Measurements from ENCODE around the gene STRAP. TPM values are rescaled to one million over a fixed set of nuclear protein-coding genes. Genes with fewer than 3 reads are reported as not detected.
"Not testable (repeated sequence)": the region's sequence is repeated elsewhere in the genome, so short reads cannot be mapped to it uniquely, and the experiment has no call there.

The STRAP gene
- total and polyA plus RNA-seq, 9 of the 15 experiments (the other 6 are each of a cell fraction or from before 2014, with no cell fraction given): 58.5 to 134 (median 89.5) TPM

DNA sequence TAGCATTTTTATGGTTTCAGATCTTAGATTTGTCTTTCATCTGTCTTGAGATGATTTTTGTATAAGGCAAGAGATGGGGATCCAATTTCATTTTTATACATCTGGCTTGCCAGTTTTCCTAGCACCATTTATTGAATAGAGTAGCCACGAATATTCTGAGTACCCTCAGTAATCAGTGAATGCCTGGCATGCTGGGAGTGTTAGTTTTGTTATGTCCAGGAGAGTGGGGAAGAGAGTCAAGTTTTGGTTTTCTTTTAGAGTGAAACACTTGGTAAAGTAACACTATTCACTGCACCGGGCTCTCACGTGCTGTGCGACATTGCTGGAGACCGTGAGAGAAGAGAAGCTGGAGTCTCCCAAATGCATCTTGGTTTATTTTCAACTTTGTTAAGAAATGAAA is 60.3 kb downstream of the STRAP start:
- ChIA-PET POLR2A (no interaction called here), CTCF (ENCODE audit: low intra/inter-chr PET ratio) (no interaction called here)
- TF ChIP-seq ZNF507 (tag; conservative IDR thresholded peaks at IDR 0.05) (no peak), ESRRA (IDR thresholded peaks at IDR 0.05; ENCODE audit: borderline replicate concordance, low read depth) (no peak), FOS (IDR thresholded peaks at IDR 0.05; ENCODE audit: extremely low read depth, insufficient read length) (no peak), EZH2 (IDR thresholded peaks at IDR 0.05; ENCODE audit: borderline replicate concordance, low read depth, low read length) (no peak), ARID1B (IDR thresholded peaks at IDR 0.05) (no peak), BDP1 (IDR thresholded peaks at IDR 0.05; ENCODE audit: insufficient read depth, insufficient read length) (no peak), ZNF239 (CRISPR knock-in tag; IDR thresholded peaks at IDR 0.05) (no peak), GABPB2 (CRISPR knock-in tag; conservative IDR thresholded peaks at IDR 0.05) (no peak)
- TF ChIP-seq, protein P1, sequence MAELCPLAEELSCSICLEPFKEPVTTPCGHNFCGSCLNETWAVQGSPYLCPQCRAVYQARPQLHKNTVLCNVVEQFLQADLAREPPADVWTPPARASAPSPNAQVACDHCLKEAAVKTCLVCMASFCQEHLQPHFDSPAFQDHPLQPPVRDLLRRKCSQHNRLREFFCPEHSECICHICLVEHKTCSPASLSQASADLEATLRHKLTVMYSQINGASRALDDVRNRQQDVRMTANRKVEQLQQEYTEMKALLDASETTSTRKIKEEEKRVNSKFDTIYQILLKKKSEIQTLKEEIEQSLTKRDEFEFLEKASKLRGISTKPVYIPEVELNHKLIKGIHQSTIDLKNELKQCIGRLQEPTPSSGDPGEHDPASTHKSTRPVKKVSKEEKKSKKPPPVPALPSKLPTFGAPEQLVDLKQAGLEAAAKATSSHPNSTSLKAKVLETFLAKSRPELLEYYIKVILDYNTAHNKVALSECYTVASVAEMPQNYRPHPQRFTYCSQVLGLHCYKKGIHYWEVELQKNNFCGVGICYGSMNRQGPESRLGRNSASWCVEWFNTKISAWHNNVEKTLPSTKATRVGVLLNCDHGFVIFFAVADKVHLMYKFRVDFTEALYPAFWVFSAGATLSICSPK (IDR thresholded peaks at IDR 0.05; ENCODE audit: borderline replicate concordance): no peak
- TF ChIP-seq, protein P2, sequence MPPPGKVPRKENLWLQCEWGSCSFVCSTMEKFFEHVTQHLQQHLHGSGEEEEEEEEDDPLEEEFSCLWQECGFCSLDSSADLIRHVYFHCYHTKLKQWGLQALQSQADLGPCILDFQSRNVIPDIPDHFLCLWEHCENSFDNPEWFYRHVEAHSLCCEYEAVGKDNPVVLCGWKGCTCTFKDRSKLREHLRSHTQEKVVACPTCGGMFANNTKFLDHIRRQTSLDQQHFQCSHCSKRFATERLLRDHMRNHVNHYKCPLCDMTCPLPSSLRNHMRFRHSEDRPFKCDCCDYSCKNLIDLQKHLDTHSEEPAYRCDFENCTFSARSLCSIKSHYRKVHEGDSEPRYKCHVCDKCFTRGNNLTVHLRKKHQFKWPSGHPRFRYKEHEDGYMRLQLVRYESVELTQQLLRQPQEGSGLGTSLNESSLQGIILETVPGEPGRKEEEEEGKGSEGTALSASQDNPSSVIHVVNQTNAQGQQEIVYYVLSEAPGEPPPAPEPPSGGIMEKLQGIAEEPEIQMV (tag; conservative IDR thresholded peaks at IDR 0.05; ENCODE audit: low read depth): no peak
- no peaks in the 10 kb centered on the region for H3K79me2 ChIP-seq (ENCODE audit: control insufficient read depth, insufficient read depth, low read length)
- H3K27ac ChIP-seq (ENCODE audit: extremely low read depth, low read depth, low read length): no peak overlapping the region
- intact Hi-C loops (cut with micrococcal nuclease): no loop called here
- no peaks in the 10 kb centered on the region for H3K9me3 ChIP-seq (replicated peaks; ENCODE audit: control insufficient read depth, insufficient read depth, low read depth, low read length)
- FAIRE-seq: no peak
- ATAC-seq: no peak
- H3K4me3 ChIP-seq: no peak overlapping the region
- H4K20me1 ChIP-seq (replicated peaks; ENCODE audit: control insufficient read depth, insufficient read depth, low read length): no peaks in the 10 kb centered on the region
- in situ Hi-C loops (cut with MboI): no loop called here
- H3K36me3 ChIP-seq (ENCODE audit: control insufficient read depth, insufficient read depth, low read length): no peaks in the 10 kb centered on the region
- H3K27me3 ChIP-seq (ENCODE audit: control insufficient read depth in 2 of 2, insufficient read depth in 2 of 2, low read length in 2 of 2): no peaks in the 10 kb centered on the region
- H3K4me2 ChIP-seq (ENCODE audit: insufficient read depth, low read length): no peak overlapping the region
- no peaks in the 10 kb centered on the region; a peak in 1 of 5 replicates for H3K4me1 ChIP-seq (replicated peaks in 1 of 2; ENCODE audit: control insufficient read depth in 2 of 2, insufficient read depth in 2 of 2, low read length in 2 of 2)
- no TSS peak for BruUV-seq (replicated peaks)
- H2AFZ ChIP-seq (ENCODE audit: low read depth, low read length): no peak overlapping the region
- no peaks in the 10 kb centered on the region for H3K9me1 ChIP-seq (ENCODE audit: control insufficient read depth, insufficient read depth, low read length)
- 12% methylated on average over 5 of the region's 5 CpGs for WGBS (ENCODE audit: insufficient coverage, low coverage, missing lambda C conversion rate)
- no peak for DNase-seq (ENCODE audit: extremely low read depth in 1 of 4, low spot score in 3 of 4)
- no peak overlapping the region for H3K9ac ChIP-seq (ENCODE audit: insufficient read depth in 1 of 2, low read depth in 2 of 2, low read length in 2 of 2)

DNA sequence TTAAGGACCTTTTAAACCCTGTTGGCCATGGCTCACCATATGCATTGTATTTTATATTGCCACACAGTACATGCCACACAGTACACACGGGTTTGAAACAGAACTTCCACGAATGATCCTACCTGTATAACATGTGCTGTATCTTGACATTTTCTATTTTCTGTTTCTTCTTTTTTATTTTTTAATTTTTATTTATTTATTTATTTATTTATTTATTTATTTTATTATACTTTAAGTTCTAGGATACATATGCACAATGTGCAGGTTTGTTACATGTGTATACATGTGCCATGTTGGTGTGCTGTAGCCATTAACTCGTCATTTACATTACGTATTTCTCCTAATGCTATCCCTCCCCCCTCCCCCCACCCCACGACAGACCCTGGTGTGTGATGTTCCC is 61.3 kb downstream of the STRAP start:
- BruUV-seq (replicated peaks); in situ Hi-C loops (cut with MboI); H3K4me2 ChIP-seq (ENCODE audit: insufficient read depth, low read length); H3K9me1 ChIP-seq (ENCODE audit: control insufficient read depth, insufficient read depth, low read length); H3K4me1 ChIP-seq (replicated peaks in 1 of 2; ENCODE audit: control insufficient read depth in 2 of 2, insufficient read depth in 2 of 2, low read length in 2 of 2); FAIRE-seq; intact Hi-C loops (cut with micrococcal nuclease); H2AFZ ChIP-seq (ENCODE audit: low read depth, low read length); H4K20me1 ChIP-seq (replicated peaks; ENCODE audit: control insufficient read depth, insufficient read depth, low read length); H3K27me3 ChIP-seq (ENCODE audit: control insufficient read depth in 2 of 2, insufficient read depth in 2 of 2, low read length in 2 of 2); DNase-seq (ENCODE audit: extremely low read depth in 1 of 4, low spot score in 3 of 4); H3K9ac ChIP-seq (ENCODE audit: insufficient read depth in 1 of 2, low read depth in 2 of 2, low read length in 2 of 2); H3K79me2 ChIP-seq (ENCODE audit: control insufficient read depth, insufficient read depth, low read length); ATAC-seq; POLR2A ChIA-PET; CTCF ChIA-PET (ENCODE audit: low intra/inter-chr PET ratio); H3K4me3 ChIP-seq; H3K9me3 ChIP-seq (replicated peaks; ENCODE audit: control insufficient read depth, insufficient read depth, low read depth, low read length); H3K36me3 ChIP-seq (ENCODE audit: control insufficient read depth, insufficient read depth, low read length); H3K27ac ChIP-seq (ENCODE audit: extremely low read depth, low read depth, low read length): not testable (repeated sequence)
- whole genome bisulfite sequencing (ENCODE audit: insufficient coverage, low coverage, missing lambda C conversion rate): 0% methylated on average over 2 of the region's 5 CpGs
